IgD-negative memory B cell (primary cell): ENCODE measurements around the gene TMEM201. TPM values are rescaled to one million over a fixed set of nuclear protein-coding genes. Genes with fewer than 3 reads are reported as not detected.
A peak's percentile ranks its signal among the peaks of the same experiment; 100 is the strongest.

Source experiments
- H3K27ac Mint-ChIP-seq, 3 donors: one replicate each; pipeline ENCODE4 v1.8.0; 2020 to 2022; ENCODE audit warnings: mild to moderate bottlenecking in 3 of 3, mixed read lengths in 3 of 3, moderate library complexity in 1 of 3
- H3K27me3 Mint-ChIP-seq: one replicate; pipeline ENCODE4 v1.8.0; 2021; ENCODE audit warnings: mixed read lengths
- H3K36me3 Mint-ChIP-seq: one replicate; pipeline ENCODE4 v1.8.0; 2020; ENCODE audit warnings: mild to moderate bottlenecking, mixed read lengths
- H3K4me1 Mint-ChIP-seq, 3 donors: one replicate each; pipeline ENCODE4 v1.8.0; 2020 to 2022; ENCODE audit warnings: mixed read lengths in 3 of 3, mild to moderate bottlenecking in 1 of 3
- H3K4me3 Mint-ChIP-seq, 4 donors: one replicate each; pipeline ENCODE4 v1.8.0; 2020 to 2022; ENCODE audit warnings: mild to moderate bottlenecking in 4 of 4, mixed read lengths in 4 of 4, moderate library complexity in 3 of 4
- H3K9me3 Mint-ChIP-seq, 3 donors: one replicate each; pipeline ENCODE4 v1.8.0; 2020 to 2021; ENCODE audit warnings: mixed read lengths in 3 of 3, mild to moderate bottlenecking in 1 of 3
- polyA plus RNA-seq: library from polyadenylated mRNA; unstranded; fragments of 300-500 nt; fragmentation: Illumina TruSeq; gene quantifications from one replicate; pipeline ENCODE4 v1.2.3, GENCODE V29; 2021

The TMEM201 gene
- polyA plus RNA-seq, 1 donor from 2014 or later, result 4.2 TPM

DNA sequence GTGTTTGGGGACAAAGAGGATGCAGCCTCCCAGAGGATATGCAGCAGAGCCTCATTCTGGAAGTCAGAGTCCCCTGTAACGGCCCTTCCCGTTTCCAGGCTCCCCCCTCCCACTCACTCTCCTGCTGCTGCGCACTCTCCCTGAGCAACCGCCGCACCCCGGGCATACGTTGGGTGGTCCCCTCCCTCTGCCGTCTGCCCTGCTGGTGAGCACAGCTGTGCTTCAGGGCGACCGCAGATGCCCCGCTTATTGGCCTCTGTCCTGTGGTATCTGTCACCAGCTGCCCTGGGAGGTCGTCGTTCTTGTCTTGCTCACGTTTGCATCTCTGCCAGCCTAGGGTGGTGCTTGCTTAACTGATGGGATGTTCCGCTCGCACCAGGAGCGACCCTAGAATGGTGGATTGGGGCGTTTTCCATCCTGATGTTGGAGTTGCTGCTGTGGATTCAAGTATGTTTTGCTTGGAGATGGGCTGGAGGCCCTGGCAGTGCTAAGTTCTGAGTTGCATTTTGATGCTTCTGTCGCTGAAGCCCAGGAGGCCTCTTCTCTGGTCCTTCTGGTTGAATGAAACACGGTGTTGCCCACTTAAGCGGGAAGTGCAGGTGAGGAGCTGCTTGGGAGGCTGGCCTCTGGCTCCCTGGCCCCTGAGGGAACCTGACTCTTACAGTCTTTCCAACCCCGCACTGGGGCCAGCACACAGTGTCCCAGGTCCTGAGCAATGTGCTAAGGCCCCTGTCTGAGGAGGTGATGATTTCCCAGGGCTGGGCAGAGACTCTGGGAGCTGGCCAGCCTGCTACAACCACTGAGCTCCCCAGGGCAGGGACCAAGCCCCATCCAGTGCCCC, 3.2 kb downstream of the TMEM201 start:
- peak overlapping the region in 3 of 4 donors; percentile 79 to 94 (median 92) for H3K4me3 Mint-ChIP-seq
- peaks cover 20 to 28% (median 22%) of the 10 kb centered on the region in 3 donors for H3K4me1 Mint-ChIP-seq
- no peaks in the 10 kb centered on the region for H3K27me3 Mint-ChIP-seq
- peak overlapping the region in 1 of 3 donors; percentile 37 for H3K27ac Mint-ChIP-seq
- no peaks in the 10 kb centered on the region for H3K36me3 Mint-ChIP-seq
- no peaks in the 10 kb centered on the region for H3K9me3 Mint-ChIP-seq

DNA sequence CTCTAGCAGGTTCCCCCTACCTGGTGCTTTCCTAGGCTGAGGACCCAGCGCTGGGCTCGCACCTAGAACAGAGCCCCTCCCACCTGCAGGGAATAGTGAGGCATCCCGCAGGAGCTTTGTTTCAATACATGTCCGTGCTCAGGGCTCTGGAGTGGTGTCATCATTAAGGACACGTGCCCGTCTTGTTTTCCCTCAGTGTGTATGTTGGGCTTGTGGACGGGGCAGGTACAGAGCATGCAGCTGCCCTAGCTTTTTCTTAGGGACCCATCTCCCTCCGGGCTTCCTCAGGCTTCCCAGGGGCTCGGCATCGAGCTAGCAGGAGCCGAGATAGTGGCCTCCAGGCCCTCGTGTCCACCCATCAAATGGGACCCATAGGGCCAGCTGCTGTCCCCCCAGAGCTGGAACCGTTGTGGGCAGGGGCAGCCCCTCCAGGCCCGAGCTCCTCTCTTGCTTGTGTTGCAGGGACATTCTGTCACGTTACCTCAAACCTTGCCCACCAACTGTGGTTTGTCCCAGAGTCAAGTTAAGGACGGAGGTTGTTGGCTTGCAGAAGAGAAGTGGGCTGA, 3.9 kb downstream of the TMEM201 start:
- peaks cover 20 to 28% (median 22%) of the 10 kb centered on the region in 3 donors for H3K4me1 Mint-ChIP-seq
- H3K4me3 Mint-ChIP-seq, result peak overlapping the region in 2 of 4 donors; percentile 3 to 29
- no peak overlapping the region for H3K27ac Mint-ChIP-seq
- no peaks in the 10 kb centered on the region for H3K36me3 Mint-ChIP-seq
- H3K9me3 Mint-ChIP-seq, result no peaks in the 10 kb centered on the region
- H3K27me3 Mint-ChIP-seq, result no peaks in the 10 kb centered on the region

DNA sequence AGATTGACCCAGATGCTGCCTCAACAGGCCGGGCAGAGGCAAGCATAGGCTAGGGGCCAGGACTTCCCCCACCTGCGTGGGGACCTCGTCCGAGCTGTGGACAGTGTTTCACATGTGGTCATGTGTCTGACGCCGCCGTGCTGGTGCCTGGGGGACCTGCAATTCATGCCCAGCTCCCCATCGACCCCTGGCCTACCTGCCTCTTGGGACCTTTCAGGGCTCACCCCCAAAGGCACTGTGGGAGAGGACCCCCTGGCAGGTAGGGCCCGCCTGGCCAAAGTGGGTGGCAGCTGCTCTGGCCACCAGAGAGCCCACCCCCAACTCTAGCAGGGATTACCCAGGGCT, 4.4 kb downstream of the TMEM201 start:
- no peaks in the 10 kb centered on the region for H3K36me3 Mint-ChIP-seq
- H3K4me1 Mint-ChIP-seq, result peaks cover 20 to 27% (median 22%) of the 10 kb centered on the region in 3 donors
- H3K9me3 Mint-ChIP-seq, result no peaks in the 10 kb centered on the region
- H3K27ac Mint-ChIP-seq, result peak overlapping the region in 1 of 3 donors; percentile 19
- H3K27me3 Mint-ChIP-seq, result no peaks in the 10 kb centered on the region
- H3K4me3 Mint-ChIP-seq, result peak overlapping the region in 2 of 4 donors; percentile 3 to 29

DNA sequence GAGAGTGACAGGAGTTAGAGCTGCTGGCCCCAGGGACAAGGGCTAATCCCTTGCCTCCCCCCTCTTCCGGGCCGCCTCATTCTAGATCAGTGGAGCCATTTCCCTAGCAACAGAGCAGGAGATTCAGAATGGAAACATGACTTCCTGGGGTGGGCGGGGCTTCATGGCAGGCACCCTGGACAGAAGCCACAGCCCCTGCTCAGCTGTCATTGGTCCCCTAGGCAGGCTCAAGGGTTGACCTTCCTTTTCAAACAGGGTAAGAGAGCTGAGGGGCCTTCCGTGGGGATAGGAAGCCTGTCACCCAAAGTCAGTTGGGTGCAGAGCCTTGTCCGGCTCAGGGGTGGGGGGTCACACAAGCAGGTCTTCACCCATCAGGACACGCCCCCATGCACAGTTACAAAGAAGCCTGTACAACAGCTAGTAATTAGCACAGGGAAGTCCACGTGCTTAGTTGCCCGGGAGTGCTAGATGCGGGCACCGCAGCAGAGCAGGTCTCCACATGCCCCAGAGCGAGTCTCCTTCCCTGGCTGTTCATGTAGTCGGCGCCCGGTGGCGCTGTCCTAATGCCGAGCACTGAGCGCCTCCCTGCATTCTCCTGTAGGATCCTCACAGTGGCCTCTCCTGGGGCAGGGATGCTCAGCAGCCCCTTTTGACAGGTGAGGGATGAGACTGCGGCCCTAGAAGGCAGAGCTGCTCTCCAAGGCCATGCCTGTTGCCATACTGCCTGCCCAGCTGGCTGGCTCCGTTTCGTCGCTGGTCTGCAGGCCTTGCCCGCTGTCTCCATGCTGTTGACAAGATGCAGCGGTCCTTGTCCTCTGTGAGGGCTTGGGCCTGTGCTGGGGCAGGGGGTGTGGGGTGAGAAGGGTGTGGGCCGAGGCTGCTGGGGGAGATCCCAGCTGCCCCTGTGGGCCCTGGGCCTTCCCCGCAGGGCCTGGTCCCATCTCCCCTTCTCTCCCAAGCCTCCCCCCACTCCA, 5.1 kb downstream of the TMEM201 start:
- peak overlapping the region in 1 of 3 donors; percentile 19 for H3K27ac Mint-ChIP-seq
- H3K4me3 Mint-ChIP-seq, result peak overlapping the region in 2 of 4 donors; percentile 8 to 29

DNA sequence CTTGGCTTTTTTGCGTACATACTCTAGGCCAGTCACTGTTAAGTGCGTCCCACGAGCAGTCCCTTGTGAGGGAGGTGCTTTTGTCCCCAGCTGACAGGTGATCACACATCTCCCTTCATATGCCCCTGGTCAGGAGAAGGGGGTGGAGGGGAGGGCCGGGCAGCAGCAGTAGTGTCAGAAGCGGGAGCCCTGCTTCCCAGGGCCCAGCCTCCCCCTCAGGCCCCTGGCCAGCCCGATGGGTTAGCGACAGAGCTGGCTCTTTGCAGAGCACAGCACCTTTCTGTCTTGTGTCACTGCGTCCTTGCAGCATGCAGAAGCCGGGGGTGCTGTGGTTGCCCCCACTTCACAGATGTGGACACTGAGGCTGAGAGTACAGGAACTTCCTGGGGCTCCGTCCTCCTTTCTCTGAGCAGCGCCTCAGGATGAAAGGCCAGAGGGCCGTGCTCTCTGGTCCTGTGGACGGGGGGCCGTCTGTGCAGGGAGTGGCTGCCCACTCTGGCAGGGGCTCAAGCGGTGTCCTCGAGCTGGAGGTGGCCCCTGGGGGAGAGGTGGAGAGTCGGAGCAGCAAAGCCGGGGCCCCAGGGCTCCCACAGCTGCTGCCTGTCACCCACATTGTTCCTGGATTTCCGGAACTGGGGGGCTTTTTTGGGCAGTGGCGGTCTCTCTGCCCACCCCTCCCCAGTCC, 5.9 kb downstream of the TMEM201 start:
- Mint-ChIP-seq H3K36me3 (no peaks in the 10 kb centered on the region), H3K9me3 (no peaks in the 10 kb centered on the region), H3K4me3 (no peak overlapping the region), H3K27me3 (no peaks in the 10 kb centered on the region), H3K27ac (no peak overlapping the region), H3K4me1 (peaks cover 18 to 24% (median 18%) of the 10 kb centered on the region in 3 donors)

More for the DNA sequence above, 5.1 kb downstream of the TMEM201 start:
- H3K9me3 Mint-ChIP-seq, result no peaks in the 10 kb centered on the region
- peaks cover 19 to 25% (median 20%) of the 10 kb centered on the region in 3 donors for H3K4me1 Mint-ChIP-seq
- no peaks in the 10 kb centered on the region for H3K27me3 Mint-ChIP-seq
- H3K36me3 Mint-ChIP-seq, result no peaks in the 10 kb centered on the region

DNA sequence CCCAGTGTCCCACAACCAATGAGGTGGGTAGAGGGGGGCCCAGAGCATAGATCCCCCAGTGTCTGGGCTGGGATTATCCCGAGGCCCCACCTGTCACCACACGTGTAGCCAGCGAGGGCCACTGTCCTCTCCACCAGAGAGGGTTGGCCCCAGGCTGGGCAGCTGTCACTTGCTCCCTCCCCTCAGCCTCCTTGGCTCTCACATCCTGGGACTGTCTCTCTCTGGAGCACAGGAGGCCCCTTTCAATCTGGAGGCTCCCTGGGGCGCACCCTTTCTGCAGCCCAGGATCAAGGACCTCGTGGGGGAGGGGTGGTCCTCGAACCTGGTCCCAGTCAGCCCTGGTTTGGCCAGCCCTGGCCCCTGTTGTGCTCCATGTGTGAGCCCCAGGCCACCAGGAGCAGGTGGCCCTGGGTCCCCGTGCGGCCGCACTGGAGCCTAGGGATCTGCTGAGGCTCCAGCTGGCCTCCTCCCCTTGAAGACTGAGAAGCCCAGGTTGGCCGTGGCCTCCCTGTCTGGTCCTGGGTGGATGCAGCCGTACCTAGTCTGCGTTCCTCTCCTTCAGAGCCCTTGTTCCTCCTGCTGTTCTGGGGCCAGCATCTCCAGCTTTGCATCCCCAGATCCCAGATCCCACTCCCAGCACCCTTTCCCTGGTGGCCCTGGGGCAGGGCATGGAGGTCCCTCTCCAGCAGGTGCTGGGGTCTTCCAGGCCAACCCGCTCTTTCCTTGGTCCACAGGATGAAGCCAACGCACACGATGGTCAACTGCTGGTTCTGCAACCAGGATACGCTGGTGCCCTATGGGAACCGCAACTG, 6.7 kb downstream of the TMEM201 start:
- Mint-ChIP-seq H3K27ac (no peak overlapping the region), H3K9me3 (no peaks in the 10 kb centered on the region), H3K4me3 (no peak overlapping the region)

DNA sequence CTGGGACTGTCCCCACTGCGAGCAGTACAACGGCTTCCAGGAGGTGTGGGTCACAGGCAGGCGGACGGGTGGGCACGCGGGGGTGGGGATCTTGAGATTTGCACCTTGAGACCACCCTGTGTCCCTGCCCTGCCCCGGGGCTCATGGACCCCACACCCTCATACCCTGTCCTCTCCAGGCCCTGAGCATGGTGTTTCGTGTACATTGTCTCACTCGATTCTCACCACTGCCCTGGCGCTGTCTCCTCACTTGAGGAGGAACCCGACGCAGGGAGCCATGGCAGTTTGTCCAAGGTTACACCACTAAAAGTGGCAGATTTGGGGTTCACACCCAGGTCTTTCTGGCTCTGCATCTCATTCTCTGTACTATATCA, 7.2 kb downstream of the TMEM201 start:
- H3K27ac Mint-ChIP-seq, result no peak overlapping the region
- H3K4me1 Mint-ChIP-seq, result peaks cover 9 to 12% (median 9%) of the 10 kb centered on the region in 3 donors
- H3K4me3 Mint-ChIP-seq, result no peak overlapping the region
- no peaks in the 10 kb centered on the region for H3K36me3 Mint-ChIP-seq
- H3K27me3 Mint-ChIP-seq, result no peaks in the 10 kb centered on the region
- no peaks in the 10 kb centered on the region for H3K9me3 Mint-ChIP-seq

More for the DNA sequence above, 6.7 kb downstream of the TMEM201 start:
- Mint-ChIP-seq H3K36me3 (no peaks in the 10 kb centered on the region), H3K4me1 (peaks cover 14 to 18% (median 15%) of the 10 kb centered on the region in 3 donors), H3K27me3 (no peaks in the 10 kb centered on the region)

DNA sequence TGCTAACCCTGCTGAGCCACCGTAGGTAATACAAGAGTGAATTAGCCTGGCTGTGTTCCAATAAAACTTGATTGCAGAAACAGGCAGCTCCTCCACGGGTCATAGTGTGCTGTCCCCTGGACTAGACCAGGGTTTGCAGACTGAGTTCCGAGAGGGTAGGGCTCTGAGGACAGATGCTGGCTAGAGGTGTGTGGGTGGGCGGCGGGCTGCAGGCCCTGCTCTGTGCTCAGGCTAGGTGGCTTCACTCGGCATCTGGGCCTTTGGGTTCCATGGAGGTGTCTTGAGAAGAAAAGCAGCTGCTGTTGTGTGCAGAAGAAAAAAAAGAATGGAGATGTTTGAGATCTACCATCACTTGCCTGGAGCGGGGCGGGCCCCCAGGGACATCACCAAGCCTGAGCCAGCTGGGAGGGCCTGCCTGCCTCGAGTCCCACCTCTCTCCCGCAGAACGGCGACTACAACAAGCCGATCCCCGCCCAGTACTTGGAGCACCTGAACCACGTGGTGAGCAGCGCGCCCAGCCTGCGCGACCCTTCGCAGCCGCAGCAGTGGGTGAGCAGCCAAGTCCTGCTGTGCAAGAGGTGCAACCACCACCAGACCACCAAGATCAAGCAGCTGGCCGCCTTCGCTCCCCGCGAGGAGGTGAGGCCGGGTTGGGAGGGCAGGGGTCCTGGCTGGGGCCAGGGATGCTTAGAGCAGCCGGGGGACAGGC, 7.9 kb downstream of the TMEM201 start:
- peaks cover 4 to 8% (median 7%) of the 10 kb centered on the region in 3 donors for H3K4me1 Mint-ChIP-seq
- no peak overlapping the region for H3K27ac Mint-ChIP-seq
- H3K36me3 Mint-ChIP-seq, result no peaks in the 10 kb centered on the region
- no peaks in the 10 kb centered on the region for H3K27me3 Mint-ChIP-seq
- H3K4me3 Mint-ChIP-seq, result no peak overlapping the region
- no peaks in the 10 kb centered on the region for H3K9me3 Mint-ChIP-seq

DNA sequence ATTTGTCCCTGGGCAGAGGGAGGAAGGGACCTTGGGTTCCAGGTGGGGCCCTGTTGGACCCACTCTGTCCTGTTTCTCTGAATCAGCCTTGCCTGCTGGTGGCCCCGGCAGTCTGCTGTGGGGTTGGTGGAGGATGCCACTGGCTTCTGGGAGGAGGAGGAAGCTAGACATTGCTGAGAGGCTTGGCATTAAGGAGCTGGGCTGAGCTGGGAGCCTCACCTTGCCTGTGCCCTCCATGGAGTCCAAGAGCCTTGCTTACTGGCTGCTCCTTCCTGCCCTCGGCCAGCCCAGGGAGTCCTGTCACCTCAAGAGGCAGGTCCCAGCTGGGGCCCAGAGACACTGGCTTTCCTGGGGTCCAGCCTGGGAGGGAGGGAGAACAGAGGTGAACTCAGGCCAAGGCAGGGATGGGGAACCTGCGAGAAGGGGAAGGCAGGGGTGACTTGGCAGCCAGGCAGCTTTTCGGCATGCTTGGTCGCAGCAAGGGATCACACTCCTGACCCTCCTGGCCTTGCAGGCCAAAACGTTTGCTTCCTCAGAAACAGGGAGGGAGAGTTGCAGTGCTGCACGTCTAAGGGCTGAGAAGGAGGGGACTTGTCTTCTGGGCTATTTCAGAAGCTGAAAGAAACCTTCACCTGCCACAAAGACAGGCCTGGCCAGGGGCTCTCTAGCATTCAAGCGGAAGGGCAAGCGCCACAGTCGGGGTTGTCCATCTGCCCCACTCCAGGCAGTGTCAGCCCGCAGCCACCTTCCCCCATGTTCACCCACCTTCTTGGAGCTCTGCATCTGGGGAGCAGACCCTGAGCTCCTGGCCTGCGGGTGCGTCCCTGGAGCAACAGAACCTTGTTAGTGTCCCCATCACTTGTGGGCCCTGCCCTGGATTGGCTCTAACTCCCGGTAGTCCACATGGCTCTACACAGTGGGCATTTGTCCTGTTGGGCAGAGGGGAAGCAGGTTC, 8.9 kb downstream of the TMEM201 start:
- H3K4me3 Mint-ChIP-seq, result no peak overlapping the region
- H3K27me3 Mint-ChIP-seq, result no peaks in the 10 kb centered on the region
- H3K9me3 Mint-ChIP-seq, result no peaks in the 10 kb centered on the region
- H3K27ac Mint-ChIP-seq, result no peak overlapping the region
- no peaks in the 10 kb centered on the region for H3K36me3 Mint-ChIP-seq
- peaks cover 0 to 7% (median 5%) of the 10 kb centered on the region in 3 donors for H3K4me1 Mint-ChIP-seq

DNA sequence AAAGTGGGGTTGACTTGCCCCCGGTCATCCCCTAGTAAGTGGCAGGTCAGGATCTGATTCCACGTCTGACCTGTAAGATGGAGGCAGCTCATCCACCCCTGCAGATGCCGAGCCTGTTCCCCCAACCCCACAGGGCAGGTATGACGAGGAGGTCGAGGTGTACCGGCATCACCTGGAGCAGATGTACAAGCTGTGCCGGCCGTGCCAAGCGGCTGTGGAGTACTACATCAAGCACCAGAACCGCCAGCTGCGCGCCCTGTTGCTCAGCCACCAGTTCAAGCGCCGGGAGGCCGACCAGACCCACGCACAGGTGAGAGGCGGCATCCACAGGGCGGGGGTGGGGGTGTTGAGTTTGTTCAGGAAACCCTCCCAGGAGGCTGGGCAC, 9.6 kb downstream of the TMEM201 start:
- H3K4me3 Mint-ChIP-seq, result no peak overlapping the region
- H3K27me3 Mint-ChIP-seq, result no peaks in the 10 kb centered on the region
- H3K4me1 Mint-ChIP-seq, result peaks cover 0 to 4% (median 2%) of the 10 kb centered on the region in 3 donors
- H3K27ac Mint-ChIP-seq, result no peak overlapping the region
- no peaks in the 10 kb centered on the region for H3K36me3 Mint-ChIP-seq
- H3K9me3 Mint-ChIP-seq, result no peaks in the 10 kb centered on the region

DNA sequence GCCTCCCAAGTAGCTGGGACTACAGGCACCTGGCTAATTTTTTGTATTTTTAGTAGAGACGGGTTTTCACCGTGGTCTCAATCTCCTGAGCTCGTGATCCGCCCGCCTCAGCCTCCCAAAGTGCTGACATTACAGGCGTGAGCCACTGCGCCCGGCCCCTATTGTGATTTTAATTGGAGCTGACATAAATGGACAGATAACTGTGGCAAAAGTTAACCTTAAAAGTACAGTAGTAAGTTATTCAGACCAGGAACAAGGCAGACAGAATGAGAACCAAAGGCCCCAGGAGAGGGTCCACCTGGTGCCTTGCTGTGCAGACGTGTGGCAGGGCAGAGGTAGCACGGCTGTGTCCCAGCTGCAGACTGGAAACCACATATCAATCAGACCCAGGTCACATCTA, 11.0 kb downstream of the TMEM201 start:
- Mint-ChIP-seq H3K27ac (no peak overlapping the region), H3K9me3 (no peaks in the 10 kb centered on the region), H3K4me3 (no peak overlapping the region), H3K36me3 (no peaks in the 10 kb centered on the region), H3K4me1 (no peaks in the 10 kb centered on the region), H3K27me3 (no peaks in the 10 kb centered on the region)
